HG02840 (cell line): ENCODE data around the gene SLC38A7.
"Not testable (repeated sequence)": the region's sequence is repeated elsewhere in the genome, so short reads cannot be mapped to it uniquely, and the experiment has no call there.

Experiments used
- ATAC-seq: cut with Tn5 transposase; IDR thresholded peaks from one replicate; pipeline ENCODE4 v1.9.1; 2021; ENCODE audit warnings: mild to moderate bottlenecking, moderate library complexity, moderate number of reproducible peaks; ENCODE audit not compliant: unreplicated experiment, low FRiP score

SLC38A7 gene

GRCh38 chr16:58684354-58685083, at the start of gene SLC38A7:
TSS of gene SLC38A7 (minus strand) at chr16:58684770. CDS start at chr16:58680126, 4,644 bp downstream.
- ATAC-seq = peak; percentile 96

GRCh38 chr16:58733671-58734458, 49.3 kb upstream of the SLC38A7 start, which contains the start of gene GOT2:
TSS of gene GOT2 (minus strand) at chr16:58734316. CDS start at chr16:58734228, 88 bp downstream.
- ATAC-seq = peak; percentile 87

GRCh38 chr16:58733248-58733670, 48.7 kb upstream of the SLC38A7 start:
- ATAC-seq = no peak

- ATAC-seq = peak; percentile 46
Measured at GRCh38 chr16:58732545-58733247, 48.1 kb upstream of the SLC38A7 start.

- ATAC-seq = no peak
Measured at GRCh38 chr16:58730724-58731370, 46.3 kb upstream of the SLC38A7 start.

- no peak for ATAC-seq
Measured at GRCh38 chr16:58727796-58728568, 43.4 kb upstream of the SLC38A7 start.

- ATAC-seq = no peak
Measured at GRCh38 chr16:58727028-58727781, 42.6 kb upstream of the SLC38A7 start.

GRCh38 chr16:58723109-58723508, 38.5 kb upstream of the SLC38A7 start:
- no peak for ATAC-seq

- ATAC-seq = no peak
Measured at GRCh38 chr16:58717994-58718393, 33.4 kb upstream of the SLC38A7 start.

- no peak for ATAC-seq
Measured at GRCh38 chr16:58716468-58716867, 31.9 kb upstream of the SLC38A7 start.

- no peak for ATAC-seq
Measured at GRCh38 chr16:58713742-58714141, 29.2 kb upstream of the SLC38A7 start.

- ATAC-seq = no peak
Measured at GRCh38 chr16:58709333-58709732, 24.8 kb upstream of the SLC38A7 start.

GRCh38 chr16:58699151-58699550, 14.6 kb upstream of the SLC38A7 start:
- ATAC-seq = no peak

GRCh38 chr16:58695368-58695767, 10.8 kb upstream of the SLC38A7 start:
- ATAC-seq = no peak

GRCh38 chr16:58692450-58692849, 7.9 kb upstream of the SLC38A7 start:
- no peak for ATAC-seq

- not testable (repeated sequence) for ATAC-seq
Measured at GRCh38 chr16:58686985-58687706, 2.6 kb upstream of the SLC38A7 start.

GRCh38 chr16:58685084-58685449, 497 bp upstream of the SLC38A7 start:
- ATAC-seq = no peak

GRCh38 chr16:58684001-58684353, 593 bp downstream of the SLC38A7 start:
- ATAC-seq = no peak

GRCh38 chr16:58679763-58680162, 4.8 kb downstream of the SLC38A7 start:
- ATAC-seq = no peak
